HEK293 (cell line): ENCODE data around the gene CD81.

ENCODE experiments used
- CTCF ChIA-PET: fragments of 350-600 bp; formaldehyde crosslinking; extraction: SDS; loops from one replicate; lab custom pipeline; 2021; ENCODE audit warnings: antibody characterized with exemption; lab: Yijun Ruan, JAX
- POLR2A ChIA-PET: fragments of 300-600 bp; formaldehyde crosslinking; extraction: SDS; loops from one replicate; lab custom pipeline; 2020; ENCODE audit warnings: antibody characterized with exemption, inconsistent platforms; lab: Yijun Ruan, JAX
- H3K27ac ChIP-seq: fragments of 200-500 bp; sonication (Bioruptor generic); 2 replicates; pipeline ENCODE4 v1.5.1; 2014; ENCODE audit warnings: low read depth, low read length, control low read depth, inconsistent platforms; ENCODE audit errors: extremely low read depth
- H3K36me3 ChIP-seq, 2 experiments: fragments of 200-500 bp in 1 of 2; sonication (Bioruptor generic) in 1 of 2; 1 replicate in 1 of 2; 2 replicates in 1 of 2; pipeline ENCODE4 v1.5.1; 2014 to 2017; ENCODE audit warnings: inconsistent platforms in 2 of 2, low read length in 2 of 2; ENCODE audit not compliant: control insufficient read depth in 2 of 2, insufficient read depth in 1 of 2
- H3K4me1 ChIP-seq: fragments of 200-500 bp; sonication (Bioruptor generic); 2 replicates; pipeline ENCODE4 v1.5.1; 2014; ENCODE audit warnings: mild to moderate bottlenecking, low read length, inconsistent platforms; ENCODE audit not compliant: control insufficient read depth, insufficient read depth
- H3K4me3 ChIP-seq: 2 replicates; pipeline ENCODE4 v1.5.1; 2011; ENCODE audit warnings: low read depth, mild to moderate bottlenecking, control low read depth, low read length, moderate library complexity
- H3K9me3 ChIP-seq: fragments of 200-500 bp; sonication (Bioruptor generic); 2 replicates; pipeline ENCODE4 v1.5.1; 2014; ENCODE audit warnings: low read depth, low read length, inconsistent platforms; ENCODE audit not compliant: control insufficient read depth, insufficient read depth
- EGR2 ChIP-seq: fragments of 450-650 bp; formaldehyde crosslinking; IDR thresholded peaks from 2 replicates; pipeline ENCODE4 v1.5.1; 2016; ENCODE audit warnings: low read depth, missing biosample characterization, missing genetic modification characterization
- FEZF1 ChIP-seq: fragments of 450-650 bp; formaldehyde crosslinking; IDR thresholded peaks from 2 replicates; pipeline ENCODE4 v1.5.1; 2016; ENCODE audit warnings: missing biosample characterization, missing genetic modification characterization
- IKZF3 ChIP-seq: fragments of 450-650 bp; IDR thresholded peaks from 2 replicates; pipeline ENCODE4 v1.5.0; 2018; ENCODE audit warnings: missing biosample characterization, mild to moderate bottlenecking, missing genetic modification characterization, moderate library complexity
- KLF16 ChIP-seq: fragments of 450-650 bp; formaldehyde crosslinking; IDR thresholded peaks from 2 replicates; pipeline ENCODE4 v1.5.1; 2017; ENCODE audit warnings: missing biosample characterization, missing genetic modification characterization
- KLF8 ChIP-seq: fragments of 450-650 bp; formaldehyde crosslinking; IDR thresholded peaks from 2 replicates; pipeline ENCODE4 v1.5.1; 2016; ENCODE audit warnings: missing biosample characterization, missing genetic modification characterization
- PRDM1 ChIP-seq: fragments of 450-650 bp; formaldehyde crosslinking; IDR thresholded peaks from 2 replicates; pipeline ENCODE4; 2016; ENCODE audit warnings: missing biosample characterization, missing genetic modification characterization
- SP3 ChIP-seq: fragments of 450-650 bp; formaldehyde crosslinking; IDR thresholded peaks from 2 replicates; pipeline ENCODE4 v1.5.1; 2016; ENCODE audit warnings: missing biosample characterization, missing genetic modification characterization
- ZBTB44 ChIP-seq: fragments of 450-650 bp; IDR thresholded peaks from 2 replicates; pipeline ENCODE4 v1.5.1; 2018; ENCODE audit warnings: missing biosample characterization, mild to moderate bottlenecking, missing genetic modification characterization
- ZEB2 ChIP-seq: fragments of 450-650 bp; formaldehyde crosslinking; IDR thresholded peaks from 2 replicates; pipeline ENCODE4 v1.5.1; 2016; ENCODE audit warnings: missing biosample characterization, missing genetic modification characterization
- ZNF121 ChIP-seq: fragments of 450-650 bp; formaldehyde crosslinking; IDR thresholded peaks from 2 replicates; pipeline ENCODE4 v1.5.1; 2016; ENCODE audit warnings: missing biosample characterization, missing genetic modification characterization
- ZNF146 ChIP-seq: fragments of 450-650 bp; formaldehyde crosslinking; IDR thresholded peaks from 2 replicates; pipeline ENCODE4 v1.5.1; 2016; ENCODE audit warnings: missing biosample characterization, missing genetic modification characterization
- ZNF16 ChIP-seq: fragments of 450-650 bp; formaldehyde crosslinking; IDR thresholded peaks from 2 replicates; pipeline ENCODE4 v1.5.1; 2016; ENCODE audit warnings: low read depth, missing biosample characterization, missing genetic modification characterization
- ZNF211 ChIP-seq: fragments of 450-650 bp; formaldehyde crosslinking; IDR thresholded peaks from 2 replicates; pipeline ENCODE4 v1.5.1; 2016; ENCODE audit warnings: low read depth, missing biosample characterization, missing genetic modification characterization
- ZNF266 ChIP-seq: fragments of 450-650 bp; formaldehyde crosslinking; IDR thresholded peaks from 2 replicates; pipeline ENCODE4 v1.5.1; 2016; ENCODE audit warnings: missing biosample characterization, missing genetic modification characterization, low read depth
- ZNF292 ChIP-seq: fragments of 450-650 bp; formaldehyde crosslinking; IDR thresholded peaks from 2 replicates; pipeline ENCODE4 v1.5.1; 2016; ENCODE audit warnings: low read depth, missing biosample characterization, missing genetic modification characterization, borderline replicate concordance
- ZNF335 ChIP-seq: fragments of 450-650 bp; formaldehyde crosslinking; conservative IDR thresholded peaks from 2 replicates; pipeline ENCODE4 v1.5.1; 2016; ENCODE audit warnings: missing biosample characterization, missing genetic modification characterization
- ZNF341 ChIP-seq: fragments of 450-650 bp; formaldehyde crosslinking; IDR thresholded peaks from 2 replicates; pipeline ENCODE4; 2016; ENCODE audit warnings: low read depth, missing biosample characterization, missing genetic modification characterization
- ZNF350 ChIP-seq: fragments of 450-650 bp; formaldehyde crosslinking; IDR thresholded peaks from 2 replicates; pipeline ENCODE4 v1.5.0; 2017; ENCODE audit warnings: missing biosample characterization, mild to moderate bottlenecking, missing genetic modification characterization
- ZNF423 ChIP-seq: fragments of 450-650 bp; formaldehyde crosslinking; IDR thresholded peaks from 2 replicates; pipeline ENCODE4 v1.5.1; 2016; ENCODE audit warnings: missing biosample characterization, missing genetic modification characterization
- ZNF501 ChIP-seq: fragments of 450-650 bp; formaldehyde crosslinking; IDR thresholded peaks from 2 replicates; pipeline ENCODE4 v1.5.1; 2016; ENCODE audit warnings: missing biosample characterization, missing genetic modification characterization
- ZNF544 ChIP-seq: fragments of 450-650 bp; formaldehyde crosslinking; IDR thresholded peaks from 2 replicates; pipeline ENCODE4 v1.5.0; 2017; ENCODE audit warnings: missing biosample characterization, missing genetic modification characterization
- ZNF561 ChIP-seq: fragments of 450-650 bp; IDR thresholded peaks from 2 replicates; pipeline ENCODE4 v1.5.1; 2018; ENCODE audit warnings: missing biosample characterization, missing genetic modification characterization, borderline replicate concordance
- ZNF580 ChIP-seq: fragments of 450-650 bp; formaldehyde crosslinking; IDR thresholded peaks from 2 replicates; pipeline ENCODE4 v1.5.1; 2016; ENCODE audit warnings: missing biosample characterization, missing genetic modification characterization
- ZNF626 ChIP-seq: fragments of 450-650 bp; sonication (Bioruptor Pico); formaldehyde crosslinking; IDR thresholded peaks from 2 replicates; pipeline ENCODE4 v1.5.1; 2018; ENCODE audit warnings: missing biosample characterization, missing genetic modification characterization, inconsistent platforms
- ZNF677 ChIP-seq: fragments of 450-650 bp; IDR thresholded peaks from 2 replicates; pipeline ENCODE4 v1.5.0; 2018; ENCODE audit warnings: missing biosample characterization, mild to moderate bottlenecking, missing genetic modification characterization, moderate library complexity
- ZNF830 ChIP-seq: fragments of 450-650 bp; IDR thresholded peaks from 2 replicates; pipeline ENCODE4 v1.5.0; 2018; ENCODE audit warnings: missing biosample characterization, missing genetic modification characterization, low read depth, mild to moderate bottlenecking, moderate library complexity
- ZSCAN30 ChIP-seq: fragments of 450-650 bp; IDR thresholded peaks from 2 replicates; pipeline ENCODE4 v1.5.1; 2018; ENCODE audit warnings: missing biosample characterization, mild to moderate bottlenecking, missing genetic modification characterization, moderate library complexity
- TF ChIP-seq, protein P1 (sequence below): fragments of 450-650 bp; formaldehyde crosslinking; IDR thresholded peaks from 2 replicates; pipeline ENCODE4 v1.5.1; 2017; ENCODE audit warnings: missing biosample characterization, missing genetic modification characterization
- TF ChIP-seq, protein P2 (sequence below): fragments of 450-650 bp; formaldehyde crosslinking; optimal IDR thresholded peaks from 2 replicates; pipeline ENCODE3; 2016; ENCODE audit warnings: missing biosample characterization, mild to moderate bottlenecking, missing genetic modification characterization

The CD81 gene

GRCh38 chr11:2431395-2431794 is 54.3 kb downstream of the CD81 start:
- Histone ChIP-seq H3K4me3 (no peak overlapping the region), H3K9me3 (no peaks in the 10 kb centered on the region), H3K36me3 (no peaks in the 10 kb centered on the region), H3K27ac (no peak overlapping the region), H3K4me1 (no peaks in the 10 kb centered on the region)
- ChIA-PET POLR2A (no interaction called here), CTCF (interaction anchor here (0.6 to 1.5 kb wide), 3 partner anchors 11 to 100 kb away, joined by 3 to 12 read pairs (median 4); no protein-coding TSS in a partner anchor)
- TF ChIP-seq ZEB2 (tag by site-specific recombination) (no peak), ZNF16 (tag by site-specific recombination) (peak; percentile 71; the same call in 1 of the 2 replicates)

- H3K36me3 ChIP-seq: no peaks in the 10 kb centered on the region
- H3K4me3 ChIP-seq: no peak overlapping the region
- CTCF ChIA-PET: interaction anchor here (1.1 to 1.5 kb wide), 2 partner anchors 12 to 101 kb away, joined by 3 to 4 read pairs; no protein-coding TSS in a partner anchor
- H3K27ac ChIP-seq: no peak overlapping the region
- H3K4me1 ChIP-seq: no peaks in the 10 kb centered on the region
- POLR2A ChIA-PET: no interaction called here
- no peaks in the 10 kb centered on the region for H3K9me3 ChIP-seq
- no peak for TF ChIP-seq ZNF292 (tag by site-specific recombination)
- TF ChIP-seq ZNF677: no peak
- no peak for TF ChIP-seq SP3
- no peak for TF ChIP-seq ZNF626 (tag by site-specific recombination)
- no peak for TF ChIP-seq ZSCAN30 (tag by site-specific recombination)
- no peak for TF ChIP-seq ZNF580
- TF ChIP-seq FEZF1: no peak
- no peak for TF ChIP-seq ZNF561
- TF ChIP-seq ZNF341 (tag by site-specific recombination): no peak
- TF ChIP-seq KLF16 (tag by site-specific recombination): no peak
- TF ChIP-seq, protein P1, sequence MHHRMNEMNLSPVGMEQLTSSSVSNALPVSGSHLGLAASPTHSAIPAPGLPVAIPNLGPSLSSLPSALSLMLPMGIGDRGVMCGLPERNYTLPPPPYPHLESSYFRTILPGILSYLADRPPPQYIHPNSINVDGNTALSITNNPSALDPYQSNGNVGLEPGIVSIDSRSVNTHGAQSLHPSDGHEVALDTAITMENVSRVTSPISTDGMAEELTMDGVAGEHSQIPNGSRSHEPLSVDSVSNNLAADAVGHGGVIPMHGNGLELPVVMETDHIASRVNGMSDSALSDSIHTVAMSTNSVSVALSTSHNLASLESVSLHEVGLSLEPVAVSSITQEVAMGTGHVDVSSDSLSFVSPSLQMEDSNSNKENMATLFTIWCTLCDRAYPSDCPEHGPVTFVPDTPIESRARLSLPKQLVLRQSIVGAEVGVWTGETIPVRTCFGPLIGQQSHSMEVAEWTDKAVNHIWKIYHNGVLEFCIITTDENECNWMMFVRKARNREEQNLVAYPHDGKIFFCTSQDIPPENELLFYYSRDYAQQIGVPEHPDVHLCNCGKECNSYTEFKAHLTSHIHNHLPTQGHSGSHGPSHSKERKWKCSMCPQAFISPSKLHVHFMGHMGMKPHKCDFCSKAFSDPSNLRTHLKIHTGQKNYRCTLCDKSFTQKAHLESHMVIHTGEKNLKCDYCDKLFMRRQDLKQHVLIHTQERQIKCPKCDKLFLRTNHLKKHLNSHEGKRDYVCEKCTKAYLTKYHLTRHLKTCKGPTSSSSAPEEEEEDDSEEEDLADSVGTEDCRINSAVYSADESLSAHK (tag by site-specific recombination): no peak
- TF ChIP-seq ZBTB44: no peak
- TF ChIP-seq, all 188 proteins: peak for 0
Measured at GRCh38 chr11:2432171-2432621, 55.1 kb downstream of the CD81 start.

- POLR2A ChIA-PET: no interaction called here
- no peaks in the 10 kb centered on the region for H3K4me1 ChIP-seq
- CTCF ChIA-PET: interaction anchor here (1.1 kb wide), 1 partner anchor 100 kb away, joined by 3 read pairs; no protein-coding TSS in a partner anchor
- no peak overlapping the region for H3K4me3 ChIP-seq
- no peaks in the 10 kb centered on the region for H3K36me3 ChIP-seq
- TF ChIP-seq ZNF350 (tag by site-specific recombination) (no peak), ZNF266 (tag by site-specific recombination) (no peak), KLF8 (tag by site-specific recombination) (no peak), IKZF3 (no peak), ZNF146 (tag by site-specific recombination) (no peak), ZNF544 (tag by site-specific recombination) (no peak), PRDM1 (tag by site-specific recombination) (no peak), ZNF423 (tag by site-specific recombination) (no peak), ZNF830 (tag by site-specific recombination) (no peak), ZNF501 (no peak), ZNF211 (no peak), ZNF335 (tag by site-specific recombination) (no peak), ZNF121 (tag by site-specific recombination) (no peak), EGR2 (tag by site-specific recombination) (no peak)
- TF ChIP-seq, protein P2, sequence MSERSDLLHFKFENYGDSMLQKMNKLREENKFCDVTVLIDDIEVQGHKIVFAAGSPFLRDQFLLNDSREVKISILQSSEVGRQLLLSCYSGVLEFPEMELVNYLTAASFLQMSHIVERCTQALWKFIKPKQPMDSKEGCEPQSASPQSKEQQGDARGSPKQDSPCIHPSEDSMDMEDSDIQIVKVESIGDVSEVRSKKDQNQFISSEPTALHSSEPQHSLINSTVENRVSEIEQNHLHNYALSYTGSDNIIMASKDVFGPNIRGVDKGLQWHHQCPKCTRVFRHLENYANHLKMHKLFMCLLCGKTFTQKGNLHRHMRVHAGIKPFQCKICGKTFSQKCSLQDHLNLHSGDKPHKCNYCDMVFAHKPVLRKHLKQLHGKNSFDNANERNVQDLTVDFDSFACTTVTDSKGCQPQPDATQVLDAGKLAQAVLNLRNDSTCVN (tag by site-specific recombination): no peak
- no peaks in the 10 kb centered on the region for H3K9me3 ChIP-seq
- no peak overlapping the region for H3K27ac ChIP-seq
Measured at GRCh38 chr11:2432628-2433071, 55.5 kb downstream of the CD81 start.
